SKM-1 treated with dmso at 0.1 percent for 144 hours (cell line): ENCODE measurements around the gene TNFRSF1A.
"Not testable (repeated sequence)": the region's sequence is repeated elsewhere in the genome, so short reads cannot be mapped to it uniquely, and the experiment has no call there.

Source experiments
- DNase-seq: peaks from one replicate; lab custom pipeline; 2025; ENCODE audit not compliant: unreplicated experiment; lab: John Stamatoyannopoulos, UW

TNFRSF1A gene

GRCh38 chr12:6307529-6307928, 34.3 kb downstream of the TNFRSF1A start:
- DNase-seq, result peak; percentile 48

GRCh38 chr12:6306599-6307220, 35.2 kb downstream of the TNFRSF1A start:
- DNase-seq, result no peak

- DNase-seq, result no peak
These were observed 35.7 kb downstream of the TNFRSF1A start for GRCh38 chr12:6306151-6306550.

- no peak for DNase-seq
These were observed 38.8 kb downstream of the TNFRSF1A start for GRCh38 chr12:6303071-6303470.

- no peak for DNase-seq
These were observed 39.3 kb downstream of the TNFRSF1A start for GRCh38 chr12:6302621-6303020.

- no peak for DNase-seq
These were observed 40.2 kb downstream of the TNFRSF1A start for GRCh38 chr12:6301721-6302120.

GRCh38 chr12:6297170-6297569, 44.7 kb downstream of the TNFRSF1A start:
- no peak for DNase-seq

GRCh38 chr12:6295094-6295811, 46.6 kb downstream of the TNFRSF1A start:
- DNase-seq, result no peak

GRCh38 chr12:6294156-6295093, 47.5 kb downstream of the TNFRSF1A start:
- DNase-seq, result peak; percentile 4

GRCh38 chr12:6292606-6293005, 49.3 kb downstream of the TNFRSF1A start:
- DNase-seq, result no peak

- not testable (repeated sequence) for DNase-seq
These were observed 52.0 kb downstream of the TNFRSF1A start for GRCh38 chr12:6289906-6290305.

- DNase-seq, result not testable (repeated sequence)
These were observed 52.8 kb downstream of the TNFRSF1A start for GRCh38 chr12:6289081-6289480.

GRCh38 chr12:6288235-6288634, 53.6 kb downstream of the TNFRSF1A start:
- no peak for DNase-seq

- DNase-seq, result no peak
These were observed 56.2 kb downstream of the TNFRSF1A start for GRCh38 chr12:6285532-6286306.

- DNase-seq, result peak; percentile 7
These were observed 56.8 kb downstream of the TNFRSF1A start for GRCh38 chr12:6285063-6285477.

GRCh38 chr12:6284273-6284672, 57.6 kb downstream of the TNFRSF1A start:
- no peak for DNase-seq

- no peak for DNase-seq
These were observed 59.4 kb downstream of the TNFRSF1A start for GRCh38 chr12:6282453-6282840.

GRCh38 chr12:6281081-6281809, 60.6 kb downstream of the TNFRSF1A start:
- DNase-seq, result no peak

- no peak for DNase-seq
These were observed 61.2 kb downstream of the TNFRSF1A start for GRCh38 chr12:6280672-6281071.

GRCh38 chr12:6280053-6280469, 61.8 kb downstream of the TNFRSF1A start:
- DNase-seq, result no peak
